Fibroblast of skin of abdomen (primary cell): ENCODE measurements around the gene TRAPPC11.

Experiments
- DNase-seq: peaks from one replicate; pipeline ENCODE4 v3.0.0-alpha.2; 2013

Gene TRAPPC11

GRCh38 chr4:183760326-183760725, 101.2 kb downstream of the TRAPPC11 start:
- DNase-seq, result no peak
